HEK293 (cell line): ENCODE results near the gene B2M.
A peak's percentile ranks its signal among the peaks of the same experiment; 100 is the strongest.

ENCODE experiments used
- CTCF ChIA-PET: fragments of 350-600 bp; formaldehyde crosslinking; extraction: SDS; loops from one replicate; lab custom pipeline; 2021; ENCODE audit warnings: antibody characterized with exemption; lab: Yijun Ruan, JAX
- POLR2A ChIA-PET: fragments of 300-600 bp; formaldehyde crosslinking; extraction: SDS; loops from one replicate; lab custom pipeline; 2020; ENCODE audit warnings: antibody characterized with exemption, inconsistent platforms; lab: Yijun Ruan, JAX
- H3K27ac ChIP-seq: fragments of 200-500 bp; sonication (Bioruptor generic); 2 replicates; pipeline ENCODE4 v1.5.1; 2014; ENCODE audit warnings: low read depth, low read length, control low read depth, inconsistent platforms; ENCODE audit errors: extremely low read depth
- H3K36me3 ChIP-seq, 2 experiments: fragments of 200-500 bp in 1 of 2; sonication (Bioruptor generic) in 1 of 2; 1 replicate in 1 of 2; 2 replicates in 1 of 2; pipeline ENCODE4 v1.5.1; 2014 to 2017; ENCODE audit warnings: inconsistent platforms in 2 of 2, low read length in 2 of 2; ENCODE audit not compliant: control insufficient read depth in 2 of 2, insufficient read depth in 1 of 2
- H3K4me1 ChIP-seq: fragments of 200-500 bp; sonication (Bioruptor generic); 2 replicates; pipeline ENCODE4 v1.5.1; 2014; ENCODE audit warnings: mild to moderate bottlenecking, low read length, inconsistent platforms; ENCODE audit not compliant: control insufficient read depth, insufficient read depth
- H3K4me3 ChIP-seq: 2 replicates; pipeline ENCODE4 v1.5.1; 2011; ENCODE audit warnings: low read depth, mild to moderate bottlenecking, control low read depth, low read length, moderate library complexity
- H3K9me3 ChIP-seq: fragments of 200-500 bp; sonication (Bioruptor generic); 2 replicates; pipeline ENCODE4 v1.5.1; 2014; ENCODE audit warnings: low read depth, low read length, inconsistent platforms; ENCODE audit not compliant: control insufficient read depth, insufficient read depth
- BCL11B ChIP-seq: fragments of 450-650 bp; formaldehyde crosslinking; IDR thresholded peaks from 2 replicates; pipeline ENCODE4 v1.5.1; 2016; ENCODE audit warnings: low read depth, missing biosample characterization, missing genetic modification characterization
- EGR2 ChIP-seq: fragments of 450-650 bp; formaldehyde crosslinking; IDR thresholded peaks from 2 replicates; pipeline ENCODE4 v1.5.1; 2016; ENCODE audit warnings: low read depth, missing biosample characterization, missing genetic modification characterization
- GLIS2 ChIP-seq: fragments of 450-650 bp; formaldehyde crosslinking; IDR thresholded peaks from 2 replicates; pipeline ENCODE4 v1.5.1; 2016; ENCODE audit warnings: missing biosample characterization, missing genetic modification characterization
- KLF1 ChIP-seq: fragments of 450-650 bp; formaldehyde crosslinking; IDR thresholded peaks from 2 replicates; pipeline ENCODE4 v1.5.1; 2016; ENCODE audit warnings: missing biosample characterization, missing genetic modification characterization
- PRDM1 ChIP-seq: fragments of 450-650 bp; formaldehyde crosslinking; IDR thresholded peaks from 2 replicates; pipeline ENCODE4; 2016; ENCODE audit warnings: missing biosample characterization, missing genetic modification characterization
- SP7 ChIP-seq: fragments of 450-650 bp; formaldehyde crosslinking; IDR thresholded peaks from 2 replicates; pipeline ENCODE4 v1.5.1; 2016; ENCODE audit warnings: missing biosample characterization, missing genetic modification characterization
- ZBTB1 ChIP-seq: fragments of 450-650 bp; formaldehyde crosslinking; IDR thresholded peaks from 2 replicates; pipeline ENCODE4 v1.5.1; 2016; ENCODE audit warnings: missing biosample characterization, missing genetic modification characterization
- ZBTB48 ChIP-seq: fragments of 450-650 bp; formaldehyde crosslinking; IDR thresholded peaks from 2 replicates; pipeline ENCODE4 v1.5.1; 2016; ENCODE audit warnings: missing biosample characterization, missing genetic modification characterization
- ZFP3 ChIP-seq: fragments of 450-650 bp; formaldehyde crosslinking; IDR thresholded peaks from 2 replicates; pipeline ENCODE4 v1.5.1; 2016; ENCODE audit warnings: low read depth, missing biosample characterization, missing genetic modification characterization
- ZNF16 ChIP-seq: fragments of 450-650 bp; formaldehyde crosslinking; IDR thresholded peaks from 2 replicates; pipeline ENCODE4 v1.5.1; 2016; ENCODE audit warnings: low read depth, missing biosample characterization, missing genetic modification characterization
- ZNF18 ChIP-seq: fragments of 450-650 bp; formaldehyde crosslinking; IDR thresholded peaks from 2 replicates; pipeline ENCODE4 v1.5.1; 2016; ENCODE audit warnings: missing biosample characterization, missing genetic modification characterization
- ZNF280D ChIP-seq: fragments of 450-650 bp; formaldehyde crosslinking; IDR thresholded peaks from 2 replicates; pipeline ENCODE4 v1.5.1; 2016; ENCODE audit warnings: missing biosample characterization, missing genetic modification characterization
- ZNF366 ChIP-seq: fragments of 450-650 bp; formaldehyde crosslinking; conservative IDR thresholded peaks from 2 replicates; pipeline ENCODE4 v1.5.1; 2016; ENCODE audit warnings: missing biosample characterization, missing genetic modification characterization
- ZNF48 ChIP-seq: fragments of 450-650 bp; formaldehyde crosslinking; IDR thresholded peaks from 2 replicates; pipeline ENCODE4 v1.5.1; 2016; ENCODE audit warnings: missing biosample characterization, missing genetic modification characterization
- ZNF548 ChIP-seq: fragments of 450-650 bp; formaldehyde crosslinking; IDR thresholded peaks from 2 replicates; pipeline ENCODE4 v1.5.1; 2016; ENCODE audit warnings: missing biosample characterization, missing genetic modification characterization
- ZNF677 ChIP-seq: fragments of 450-650 bp; IDR thresholded peaks from 2 replicates; pipeline ENCODE4 v1.5.0; 2018; ENCODE audit warnings: missing biosample characterization, mild to moderate bottlenecking, missing genetic modification characterization, moderate library complexity
- ZNF692 ChIP-seq: fragments of 450-650 bp; formaldehyde crosslinking; IDR thresholded peaks from 2 replicates; pipeline ENCODE4 v1.5.1; 2016; ENCODE audit warnings: missing biosample characterization, missing genetic modification characterization
- ZNF707 ChIP-seq: fragments of 450-650 bp; formaldehyde crosslinking; IDR thresholded peaks from 2 replicates; pipeline ENCODE4 v1.5.1; 2016; ENCODE audit warnings: missing biosample characterization, missing genetic modification characterization

B2M gene

GRCh38 chr15:44734839-44735481 lies 23.6 kb downstream of the B2M start:
- CTCF ChIA-PET: interaction anchor here (0.6 to 5.3 kb wide), 7 partner anchors 21 to 157 kb away, joined by 3 to 64 read pairs (median 4); partner anchors contain the start of genes B2M, PATL2 and SPG11

GRCh38 chr15:44735482-44736180 lies 24.3 kb downstream of the B2M start:
- H3K4me3 ChIP-seq: no peak overlapping the region
- H3K36me3 ChIP-seq: peaks cover 0 to 13% of the 10 kb centered on the region in 2 experiments; a peak in 1 of 3 replicates
- ChIA-PET CTCF (interaction anchor here (0.6 to 5.3 kb wide), 8 partner anchors 22 to 157 kb away, joined by 3 to 64 read pairs (median 6); partner anchors contain the start of genes B2M, PATL2 and SPG11), POLR2A (interaction anchor here (1.0 to 2.1 kb wide), 2 partner anchors 24 to 72 kb away, joined by 7 to 16 read pairs; partner anchors contain the start of genes B2M, PATL2 and SPG11)
- H3K27ac ChIP-seq: no peak overlapping the region
- no peaks in the 10 kb centered on the region for H3K9me3 ChIP-seq
- no peaks in the 10 kb centered on the region for H3K4me1 ChIP-seq
- TF ChIP-seq SP7 (tag by site-specific recombination) (peak; percentile 58), ZNF548 (tag by site-specific recombination) (no peak), ZNF366 (tag by site-specific recombination) (peak; percentile 64; the same call in 1 of the 2 replicates)

More at GRCh38 chr15:44734839-44735481, 23.6 kb downstream of the B2M start:
- Histone ChIP-seq H3K4me1 (no peaks in the 10 kb centered on the region), H3K27ac (no peak overlapping the region), H3K36me3 (peaks cover 0 to 13% of the 10 kb centered on the region in 2 experiments; a peak in 1 of 3 replicates), H3K4me3 (no peak overlapping the region), H3K9me3 (no peaks in the 10 kb centered on the region)
- TF ChIP-seq GLIS2 (tag by site-specific recombination) (no peak), ZNF16 (tag by site-specific recombination) (no peak), ZNF677 (tag by site-specific recombination) (no peak), PRDM1 (tag by site-specific recombination) (peak; percentile 97), ZNF366 (tag by site-specific recombination) (peak; percentile 88), ZNF18 (tag by site-specific recombination) (no peak)
- POLR2A ChIA-PET: interaction anchor here (2.1 kb wide), 1 partner anchor 23 kb away, joined by 16 read pairs; the partner anchor contains the start of genes B2M and PATL2

- H3K27ac ChIP-seq: no peak within 1 kb of the TSS
- CTCF ChIA-PET: interaction anchor here (0.6 to 5.3 kb wide), 9 partner anchors 22 to 158 kb away, joined by 3 to 64 read pairs (median 5); partner anchors contain the start of genes B2M, PATL2 and SPG11
- POLR2A ChIA-PET: interaction anchor here (1.0 to 2.3 kb wide), 4 partner anchors 7 to 73 kb away, joined by 5 to 16 read pairs (median 9); partner anchors contain the start of genes B2M, PATL2 and SPG11
- no peaks in the 10 kb centered on the region for H3K4me1 ChIP-seq
- H3K36me3 ChIP-seq: peaks cover 0 to 12% of the 10 kb centered on the region in 2 experiments; a peak in 1 of 3 replicates
- H3K9me3 ChIP-seq: no peaks in the 10 kb centered on the region
- no peak within 1 kb of the TSS for H3K4me3 ChIP-seq
- TF ChIP-seq ZNF707 (tag by site-specific recombination) (no peak), ZNF692 (tag by site-specific recombination) (no peak), ZNF280D (no peak), ZNF48 (tag by site-specific recombination) (no peak), KLF1 (no peak), ZBTB1 (no peak), ZFP3 (tag by site-specific recombination) (no peak), BCL11B (tag by site-specific recombination) (no peak), EGR2 (no peak), ZBTB48 (no peak)
- TF ChIP-seq, all 188 proteins: peak for 0
Measured at GRCh38 chr15:44736181-44736765, 25.0 kb downstream of the B2M start, which contains the start of gene TRIM69. Gene TRIM69, plus strand, starts transcription at chr15:44736528. Its CDS starts 177 bp downstream, at chr15:44736705.
